NCI-H1105 treated with DMSO at 0.1 percent for 48 hours (cell line): ENCODE measurements around the gene KCNH3.
A peak's percentile ranks its signal among the peaks of the same experiment; 100 is the strongest.

Experiments
- DNase-seq: peaks from one replicate; lab custom pipeline; 2025; lab: John Stamatoyannopoulos, UW

Gene KCNH3

GRCh38 chr12:49543914-49544815 is 5.3 kb downstream of the KCNH3 start:
- DNase-seq = no peak

GRCh38 chr12:49545815-49546214 is 7.0 kb downstream of the KCNH3 start:
- DNase-seq = no peak

- DNase-seq = no peak
These were observed 7.7 kb downstream of the KCNH3 start for GRCh38 chr12:49546481-49546880.

- DNase-seq = no peak
These were observed 8.4 kb downstream of the KCNH3 start for GRCh38 chr12:49547090-49547690.

DNA sequence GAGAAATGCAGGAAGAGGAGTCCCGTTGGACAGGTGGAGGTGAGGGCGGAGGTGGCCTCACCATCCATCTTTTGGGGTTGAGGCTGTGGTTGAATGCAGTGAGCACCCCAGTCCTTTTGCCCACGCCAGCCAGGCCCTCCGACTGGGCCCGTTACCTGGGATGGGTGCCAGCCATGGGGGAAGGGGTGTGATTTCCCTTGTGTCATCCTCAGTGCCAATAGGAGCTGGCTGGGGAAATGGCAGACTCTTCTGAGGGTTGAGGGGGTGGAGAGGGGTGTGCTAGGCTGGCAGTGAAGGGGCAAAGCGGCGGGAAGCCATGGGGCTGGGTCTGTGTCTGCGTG is 9.6 kb downstream of the KCNH3 start:
- no peak for DNase-seq

- no peak for DNase-seq
These were observed 10.2 kb downstream of the KCNH3 start for GRCh38 chr12:49548822-49549648.

DNA sequence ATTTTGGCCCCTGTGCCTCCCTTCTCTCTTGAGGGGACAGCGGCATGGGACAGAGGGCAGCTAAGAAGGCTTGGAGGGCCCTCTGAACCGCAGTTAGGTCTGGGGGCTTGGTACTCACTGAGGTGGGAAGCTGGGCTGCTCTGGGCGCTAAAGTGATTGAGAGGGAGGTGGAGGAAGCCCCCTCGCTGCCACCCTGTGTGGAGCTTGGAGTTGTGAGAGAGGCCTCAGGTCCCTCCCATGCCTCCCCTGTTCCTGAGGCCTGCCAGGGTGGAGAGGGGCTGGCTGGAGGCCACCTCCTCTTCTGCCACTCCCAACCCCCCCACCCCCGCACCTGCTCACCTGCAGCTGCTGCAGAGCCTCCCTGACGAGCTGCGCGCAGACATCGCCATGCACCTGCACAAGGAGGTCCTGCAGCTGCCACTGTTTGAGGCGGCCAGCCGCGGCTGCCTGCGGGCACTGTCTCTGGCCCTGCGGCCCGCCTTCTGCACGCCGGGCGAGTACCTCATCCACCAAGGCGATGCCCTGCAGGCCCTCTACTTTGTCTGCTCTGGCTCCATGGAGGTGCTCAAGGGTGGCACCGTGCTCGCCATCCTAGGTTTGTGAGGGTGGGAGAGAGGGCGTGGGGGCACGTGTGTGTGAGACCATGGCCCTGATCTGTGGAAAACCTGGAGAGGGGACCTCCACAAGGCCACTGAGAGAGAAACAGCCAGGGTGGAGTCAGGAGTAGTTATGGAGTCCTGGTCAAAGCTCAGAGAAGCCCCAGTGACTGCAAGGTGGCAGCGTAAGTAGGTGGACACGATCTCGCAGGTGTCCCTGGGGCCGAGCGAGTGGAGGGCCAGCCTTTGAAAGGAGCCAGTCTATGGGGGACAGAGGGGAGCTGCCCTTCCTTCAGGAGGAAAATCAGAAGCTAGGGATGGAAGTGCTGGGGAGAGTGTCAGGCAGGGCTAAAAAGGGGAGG is 11.2 kb downstream of the KCNH3 start:
- DNase-seq = peak; percentile 81

DNA sequence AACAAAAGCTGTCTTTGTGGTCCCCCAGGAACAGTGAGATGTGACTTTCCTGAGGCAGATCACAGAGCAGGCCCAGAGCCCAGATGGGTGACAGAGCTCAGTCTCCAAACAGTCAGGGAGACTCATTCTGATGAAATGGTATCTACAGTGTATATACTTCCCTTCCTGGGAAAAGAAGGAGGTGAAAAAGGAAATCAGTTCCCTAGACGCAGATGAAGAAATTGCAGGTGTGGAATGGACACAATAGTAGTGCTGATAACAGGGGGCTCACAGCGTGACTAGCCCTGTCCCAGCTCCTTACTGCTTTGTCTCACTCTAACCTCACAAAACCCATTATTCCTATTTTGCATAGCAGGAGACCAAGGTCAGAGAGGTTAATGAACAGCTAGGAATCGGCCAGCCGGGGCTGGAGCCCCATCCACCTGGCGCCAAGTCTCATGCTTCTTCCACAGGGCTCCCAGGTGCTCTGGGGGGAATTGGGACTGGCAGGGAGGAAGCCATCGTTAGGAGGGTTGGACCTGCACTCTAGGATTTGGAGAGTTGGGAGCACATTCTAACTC is 11.9 kb downstream of the KCNH3 start:
- no peak for DNase-seq

DNA sequence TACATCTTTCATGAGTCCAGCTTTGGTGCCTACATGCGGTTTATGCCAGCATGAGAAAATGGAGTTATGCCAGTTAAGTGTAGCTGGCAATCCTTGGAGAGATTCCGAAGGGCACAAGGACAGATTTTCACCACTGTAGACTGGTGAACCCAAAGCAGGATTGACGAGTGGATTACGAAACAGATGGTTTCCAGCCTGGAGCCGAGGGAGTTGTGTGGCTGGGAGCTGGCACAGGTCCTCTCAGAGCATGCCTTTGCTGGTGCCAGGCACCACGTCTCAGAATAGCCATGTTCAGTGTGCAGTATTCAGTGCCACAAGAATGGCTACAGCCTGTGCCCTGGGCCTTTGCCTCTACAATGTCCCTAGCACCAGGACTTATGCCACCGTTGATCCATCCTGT is 13.2 kb downstream of the KCNH3 start:
- DNase-seq = no peak

DNA sequence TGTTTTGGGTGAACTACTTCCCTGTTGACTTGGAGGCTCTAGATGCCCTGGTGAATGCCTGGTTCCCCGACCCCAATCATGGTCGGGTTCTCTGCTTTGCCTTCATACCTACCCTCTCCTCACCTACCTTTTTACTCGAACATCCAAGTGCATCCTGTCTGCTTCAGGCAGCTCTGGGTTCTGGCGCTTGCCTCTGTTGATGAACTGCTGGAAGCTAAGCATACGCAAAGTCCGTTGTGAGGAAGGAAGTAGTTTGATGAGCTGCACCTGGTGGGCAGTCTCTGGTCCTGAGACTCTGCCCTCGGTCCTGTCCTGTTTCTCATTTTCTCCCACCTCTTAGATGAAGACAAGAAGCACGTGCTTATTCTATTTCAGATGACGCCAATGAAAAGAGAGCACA is 13.6 kb downstream of the KCNH3 start:
- DNase-seq = no peak

GRCh38 chr12:49552899-49553298 is 14.1 kb downstream of the KCNH3 start:
- no peak for DNase-seq

GRCh38 chr12:49553512-49554088 is 14.8 kb downstream of the KCNH3 start:
- peak; percentile 70 for DNase-seq

- DNase-seq = no peak
These were observed 15.4 kb downstream of the KCNH3 start for GRCh38 chr12:49554266-49554665.

GRCh38 chr12:49555631-49556390 is 17.0 kb downstream of the KCNH3 start:
- DNase-seq = no peak

GRCh38 chr12:49556391-49557186 is 17.8 kb downstream of the KCNH3 start:
- DNase-seq = no peak

- no peak for DNase-seq
These were observed 18.5 kb downstream of the KCNH3 start for GRCh38 chr12:49557187-49557916.

- DNase-seq = no peak
These were observed 19.0 kb downstream of the KCNH3 start for GRCh38 chr12:49557917-49558215.

DNA sequence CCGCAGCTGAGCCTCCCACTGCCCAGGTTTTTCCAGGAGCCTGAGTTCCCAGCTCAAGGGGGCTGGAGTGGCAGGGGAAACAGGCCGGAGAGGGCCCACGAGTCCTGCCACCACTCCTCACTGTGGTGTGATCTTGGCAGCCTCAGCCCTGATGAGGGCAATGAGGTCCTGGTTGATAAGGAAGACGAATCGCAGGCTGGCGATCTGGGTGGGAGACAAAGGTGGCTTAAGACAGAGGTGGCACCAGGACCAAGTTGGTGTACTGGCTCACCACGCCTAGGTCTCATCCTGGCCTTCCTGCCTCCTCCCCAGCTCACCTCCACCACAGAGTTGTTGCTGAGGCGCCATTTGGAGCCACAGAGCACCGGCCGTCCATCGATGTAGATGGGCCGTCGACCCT is 19.7 kb downstream of the KCNH3 start:
- DNase-seq = no peak
